Kasumi-1 (cell line): ENCODE data around the gene COL24A1.

Experiments used
- DNase-seq, 2 experiments: peaks; one replicate each; lab custom pipeline; 2025; lab: John Stamatoyannopoulos, UW

COL24A1 gene

DNA sequence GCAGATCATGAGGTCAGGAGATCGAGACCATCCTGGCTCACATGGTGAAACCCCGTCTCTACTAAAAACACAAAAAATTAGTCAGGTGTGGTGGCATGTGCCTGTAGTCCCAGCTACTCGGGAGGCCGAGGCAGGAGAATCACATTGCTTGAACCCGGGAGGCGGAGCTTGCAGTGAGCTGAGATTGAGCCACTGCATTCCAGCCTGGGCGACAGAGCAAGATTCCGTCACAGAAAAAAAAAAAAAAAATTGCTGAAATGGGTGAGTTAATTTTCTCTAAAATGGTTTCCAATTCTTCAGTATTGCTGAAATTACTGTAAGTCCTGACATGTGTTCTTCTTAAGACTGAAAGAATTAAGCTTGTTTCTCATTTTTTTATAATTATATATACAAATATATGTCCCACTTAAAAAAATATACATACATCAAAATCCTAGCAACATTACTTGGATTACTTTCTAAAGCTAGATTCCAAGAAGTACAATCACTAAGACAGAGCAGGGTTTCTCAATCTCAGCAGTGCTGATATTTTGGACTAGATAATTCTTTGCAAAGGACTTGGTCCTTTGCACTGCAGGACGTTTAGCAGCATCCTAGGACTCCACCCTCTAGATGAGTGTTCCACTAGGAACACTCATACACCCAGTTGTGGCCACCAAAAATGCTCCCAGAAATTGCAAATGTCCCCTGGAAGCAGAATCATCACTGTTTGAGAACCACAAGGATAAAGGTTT lies 473.1 kb downstream of the COL24A1 start:
- DNase-seq: no peak

DNA sequence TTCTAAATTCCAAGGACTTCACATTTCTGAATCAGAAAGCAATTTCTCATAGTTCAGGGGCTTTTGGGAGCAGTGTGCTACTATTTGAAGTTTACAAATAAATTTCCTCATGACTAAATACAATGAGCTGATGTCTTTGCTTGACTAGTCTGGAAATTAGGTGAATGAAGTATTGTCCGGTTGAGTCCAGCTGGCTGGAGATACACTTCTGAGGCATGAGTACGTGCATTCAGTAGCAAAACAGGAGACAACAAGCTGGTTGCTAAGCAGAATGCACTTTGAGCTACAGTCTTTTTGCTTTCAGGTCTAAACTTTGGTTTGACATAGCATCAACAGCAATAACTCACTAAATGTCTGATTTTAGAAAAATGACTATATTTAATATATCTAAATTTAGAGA lies 475.5 kb downstream of the COL24A1 start:
- no peak for DNase-seq
